SU-DHL-6 (cell line): ENCODE data around the gene C10orf71.

Experiments used
- H2AFZ ChIP-seq: fragments of 200-600 bp; sonication (generic); 2 replicates; pipeline ENCODE4 v1.6.1; 2014; ENCODE audit warnings: low read depth, mild to moderate bottlenecking, moderate library complexity, mixed read lengths, antibody characterized with exemption, low read length; ENCODE audit not compliant: severe bottlenecking
- H3F3A ChIP-seq: fragments of 200-600 bp; shearing (Covaris generic); 2 replicates; pipeline ENCODE4 v1.6.0; 2016; ENCODE audit warnings: antibody characterized with exemption, mild to moderate bottlenecking; ENCODE audit not compliant: insufficient read depth
- H3K27ac ChIP-seq: fragments of 200-600 bp; sonication (generic); 2 replicates; pipeline ENCODE4 v1.5.1; 2016; ENCODE audit warnings: low read depth, mild to moderate bottlenecking, low read length, moderate library complexity, mixed read lengths
- H3K27me3 ChIP-seq: fragments of 200-600 bp; sonication (generic), shearing (Covaris generic); 2 replicates; pipeline ENCODE4 v1.6.0; 2014; ENCODE audit warnings: mild to moderate bottlenecking, low read length
- H3K36me3 ChIP-seq: fragments of 200-600 bp; sonication (generic); 2 replicates; pipeline ENCODE4 v1.6.1; 2014; ENCODE audit warnings: mild to moderate bottlenecking, low read length, mixed read lengths
- H3K4me2 ChIP-seq: fragments of 300-600, 200-600 bp; shearing (Covaris generic), sonication (generic); 2 replicates; pipeline ENCODE4 v1.6.0; 2014; ENCODE audit warnings: low read length, low read depth, mild to moderate bottlenecking; ENCODE audit not compliant: poor library complexity, severe bottlenecking
- H3K4me3 ChIP-seq: fragments of 200-600 bp; sonication (generic); 2 replicates; pipeline ENCODE4 v1.5.1; 2014; ENCODE audit warnings: antibody characterized with exemption, low read length, mild to moderate bottlenecking, mixed read lengths; ENCODE audit not compliant: insufficient read depth, poor library complexity, severe bottlenecking
- H3K79me2 ChIP-seq: fragments of 200-600 bp; sonication (generic); 2 replicates; pipeline ENCODE4 v1.6.1; 2014; ENCODE audit warnings: mild to moderate bottlenecking, low read length, moderate library complexity; ENCODE audit not compliant: insufficient read depth
- H3K9ac ChIP-seq: fragments of 200-600 bp; sonication (generic); 2 replicates; pipeline ENCODE4 v1.7.0; 2014; ENCODE audit warnings: mild to moderate bottlenecking, low read length
- H3K9me2 ChIP-seq: fragments of 200-600 bp; sonication (generic); replicated peaks from 2 replicates; pipeline ENCODE4 v1.6.1; 2014; ENCODE audit warnings: low read length; ENCODE audit not compliant: insufficient read depth
- H3K9me3 ChIP-seq: fragments of 200-600 bp; sonication (generic); 2 replicates; pipeline ENCODE4 v1.6.1; 2014; ENCODE audit warnings: low read length, mixed read lengths; ENCODE audit not compliant: insufficient read depth
- H4K20me1 ChIP-seq: fragments of 200-600 bp; sonication (generic); 2 replicates; pipeline ENCODE4 v1.6.1; 2014; ENCODE audit warnings: low read depth, mild to moderate bottlenecking, antibody characterized with exemption, low read length, moderate library complexity, mixed read lengths
- EZH2phosphoT487 ChIP-seq: fragments of 200-600 bp; sonication (generic), shearing (Covaris generic); conservative IDR thresholded peaks from 2 replicates; pipeline ENCODE4 v1.6.1; 2018; ENCODE audit warnings: mild to moderate bottlenecking, antibody characterized with exemption, low read length, moderate library complexity, mixed read lengths
- TF ChIP-seq, protein P1 (sequence below): fragments of 200-600 bp; sonication (generic); IDR thresholded peaks from one replicate; pipeline ENCODE4 v1.5.1; 2017; ENCODE audit warnings: antibody characterized with exemption, mild to moderate bottlenecking, low read length, moderate library complexity; ENCODE audit not compliant: insufficient read depth, poor library complexity, severe bottlenecking

The C10orf71 gene

GRCh38 chr10:49290131-49290530, 8.8 kb upstream of the C10orf71 start:
- H3K79me2 ChIP-seq = no peaks in the 10 kb centered on the region

DNA sequence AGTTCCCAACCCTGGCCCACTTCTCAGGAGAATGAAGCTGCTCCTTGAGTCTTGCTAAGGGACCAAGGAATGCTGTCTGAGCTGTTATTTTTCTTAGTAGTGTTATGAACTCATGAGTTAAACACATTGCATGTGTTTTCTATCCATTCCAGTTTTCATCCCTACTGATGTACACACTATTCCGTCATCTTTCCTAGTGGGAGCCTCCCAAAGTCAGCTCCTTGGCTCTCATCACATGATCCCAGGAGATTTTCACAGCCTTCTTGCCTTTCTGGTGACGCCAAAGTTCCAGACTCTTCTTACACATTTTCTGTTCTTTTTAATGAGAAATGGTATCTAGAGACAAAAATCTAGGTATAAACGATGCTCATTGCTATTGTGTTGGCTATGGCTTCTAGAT, 8.4 kb upstream of the C10orf71 start:
- Histone ChIP-seq H3K9me2 (no peaks in the 10 kb centered on the region), H3K4me3 (no peak overlapping the region), H3K36me3 (no peaks in the 10 kb centered on the region), H3K4me2 (no peak overlapping the region), H3K79me2 (no peaks in the 10 kb centered on the region), H3K27me3 (no peaks in the 10 kb centered on the region), H2AFZ (no peak overlapping the region), H3K9ac (no peak overlapping the region), H3K27ac (no peak overlapping the region), H4K20me1 (no peaks in the 10 kb centered on the region), H3F3A (no peaks in the 10 kb centered on the region), H3K9me3 (no peaks in the 10 kb centered on the region)
- TF ChIP-seq, protein P1, sequence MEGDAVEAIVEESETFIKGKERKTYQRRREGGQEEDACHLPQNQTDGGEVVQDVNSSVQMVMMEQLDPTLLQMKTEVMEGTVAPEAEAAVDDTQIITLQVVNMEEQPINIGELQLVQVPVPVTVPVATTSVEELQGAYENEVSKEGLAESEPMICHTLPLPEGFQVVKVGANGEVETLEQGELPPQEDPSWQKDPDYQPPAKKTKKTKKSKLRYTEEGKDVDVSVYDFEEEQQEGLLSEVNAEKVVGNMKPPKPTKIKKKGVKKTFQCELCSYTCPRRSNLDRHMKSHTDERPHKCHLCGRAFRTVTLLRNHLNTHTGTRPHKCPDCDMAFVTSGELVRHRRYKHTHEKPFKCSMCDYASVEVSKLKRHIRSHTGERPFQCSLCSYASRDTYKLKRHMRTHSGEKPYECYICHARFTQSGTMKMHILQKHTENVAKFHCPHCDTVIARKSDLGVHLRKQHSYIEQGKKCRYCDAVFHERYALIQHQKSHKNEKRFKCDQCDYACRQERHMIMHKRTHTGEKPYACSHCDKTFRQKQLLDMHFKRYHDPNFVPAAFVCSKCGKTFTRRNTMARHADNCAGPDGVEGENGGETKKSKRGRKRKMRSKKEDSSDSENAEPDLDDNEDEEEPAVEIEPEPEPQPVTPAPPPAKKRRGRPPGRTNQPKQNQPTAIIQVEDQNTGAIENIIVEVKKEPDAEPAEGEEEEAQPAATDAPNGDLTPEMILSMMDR = no peak
- no peak for TF ChIP-seq EZH2phosphoT487

More at GRCh38 chr10:49290131-49290530, 8.8 kb upstream of the C10orf71 start:
- H3K4me3 ChIP-seq = no peak overlapping the region
- H3K27ac ChIP-seq = no peak overlapping the region
- H3K36me3 ChIP-seq = no peaks in the 10 kb centered on the region
- H3K4me2 ChIP-seq = no peak overlapping the region
- no peaks in the 10 kb centered on the region for H3K27me3 ChIP-seq
- no peaks in the 10 kb centered on the region for H4K20me1 ChIP-seq
- TF ChIP-seq, protein P1 = no peak
- TF ChIP-seq EZH2phosphoT487 = no peak
- no peak overlapping the region for H3K9ac ChIP-seq
- H3K9me3 ChIP-seq = no peaks in the 10 kb centered on the region
- H2AFZ ChIP-seq = no peak overlapping the region
- H3K9me2 ChIP-seq = no peaks in the 10 kb centered on the region
- H3F3A ChIP-seq = no peaks in the 10 kb centered on the region

DNA sequence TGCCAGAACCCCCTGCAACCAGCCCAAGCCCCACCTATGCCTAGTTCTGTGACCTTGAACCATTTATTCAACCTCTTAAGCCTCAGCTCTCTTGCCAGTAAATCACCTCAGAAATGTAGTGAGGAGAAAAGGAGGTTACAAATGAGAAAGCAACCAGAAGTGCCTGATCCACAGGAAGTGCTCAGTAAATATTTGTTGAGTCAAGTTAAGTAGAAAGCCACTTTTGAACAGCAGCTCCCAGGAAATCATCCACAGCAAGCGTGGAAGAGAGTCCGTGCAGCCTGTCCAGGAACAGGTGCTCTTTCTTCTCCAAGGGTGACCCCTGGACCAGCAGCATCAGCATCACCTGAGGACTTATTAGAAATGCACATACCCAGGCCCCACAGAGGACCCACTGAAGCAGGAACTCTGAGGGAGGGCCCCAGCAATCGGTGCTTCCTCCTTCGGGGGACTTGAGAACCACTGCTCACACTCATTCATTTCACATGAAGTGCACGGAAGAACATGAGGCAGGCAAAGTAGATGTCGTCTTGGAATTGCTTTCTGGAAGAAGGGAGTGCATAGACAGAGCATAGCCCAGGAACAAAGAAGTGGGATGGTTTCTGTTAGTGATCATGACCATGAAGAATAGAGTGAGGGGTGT, 6.3 kb upstream of the C10orf71 start:
- no peak overlapping the region for H3K4me2 ChIP-seq
- no peaks in the 10 kb centered on the region for H3K36me3 ChIP-seq
- no peak overlapping the region for H3K4me3 ChIP-seq
- no peak overlapping the region for H3K27ac ChIP-seq
- H3K79me2 ChIP-seq = no peaks in the 10 kb centered on the region
- H3K9me2 ChIP-seq = no peaks in the 10 kb centered on the region
- H3F3A ChIP-seq = no peaks in the 10 kb centered on the region
- no peaks in the 10 kb centered on the region for H3K9me3 ChIP-seq
- no peaks in the 10 kb centered on the region for H4K20me1 ChIP-seq
- H3K9ac ChIP-seq = no peak overlapping the region
- TF ChIP-seq, protein P1 = no peak
- TF ChIP-seq EZH2phosphoT487 = no peak
- H3K27me3 ChIP-seq = no peaks in the 10 kb centered on the region
- no peak overlapping the region for H2AFZ ChIP-seq
